ENCODE results near the gene GRIA1.
"Not testable (repeated sequence)": the region's sequence is repeated elsewhere in the genome, so short reads cannot be mapped to it uniquely, and the experiment has no call there.

GRIA1 gene

GRCh38 chr5:153862906-153863305 lies 372.4 kb downstream of the GRIA1 start:
- not testable (repeated sequence) for DNase-seq

Data from suppressor macrophage (primary cell).